ENCODE results near the gene CCNT1.

CCNT1 gene

DNA sequence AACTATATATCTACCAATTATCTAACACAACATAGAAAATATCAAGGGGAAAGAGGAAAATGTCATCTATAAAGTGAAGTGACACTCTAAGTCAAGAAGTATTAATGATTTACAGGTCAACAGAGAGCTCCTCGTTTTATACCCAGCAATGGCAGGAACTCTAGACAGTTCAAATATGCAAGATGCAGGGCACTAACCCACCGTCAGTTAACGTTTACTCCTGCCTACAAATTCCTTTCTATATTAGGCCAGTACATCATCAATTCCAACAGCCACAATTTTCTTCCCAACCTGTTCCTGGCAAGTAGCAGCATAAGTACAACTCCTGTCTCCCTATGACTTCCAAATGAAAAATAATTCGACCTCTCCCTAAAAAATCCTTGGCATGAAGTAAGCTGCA lies 25.5 kb downstream of the CCNT1 start:
- no peaks in the 10 kb centered on the region for H4K20me1 ChIP-seq (ENCODE audit: insufficient read depth)
- no peaks in the 10 kb centered on the region for H3K79me2 ChIP-seq (ENCODE audit: insufficient read depth, low read depth)
- H3K36me3 ChIP-seq (ENCODE audit: insufficient read depth), result peaks cover 18% of the 10 kb centered on the region; the same call in 1 of the 2 replicates

DNA sequence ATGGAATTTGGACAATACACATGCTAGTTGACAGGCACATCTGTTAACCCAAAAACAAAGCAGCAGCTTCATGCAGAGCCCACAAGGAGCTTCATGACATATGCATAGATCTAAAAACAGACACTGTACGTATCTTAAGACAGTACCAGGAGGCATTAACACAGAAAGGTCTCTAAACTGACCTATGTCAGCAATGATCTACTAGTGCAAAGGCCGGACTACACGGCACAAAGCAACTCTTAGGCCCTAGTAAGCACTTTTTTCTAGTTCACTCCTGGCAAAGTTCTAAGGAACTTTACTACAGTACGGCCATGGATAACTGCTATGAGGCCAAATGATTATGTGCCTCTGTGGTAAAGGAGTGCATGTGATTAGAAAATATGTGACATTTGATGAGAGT lies 26.1 kb downstream of the CCNT1 start:
- Histone ChIP-seq H4K20me1 (ENCODE audit: insufficient read depth) (no peaks in the 10 kb centered on the region), H3K4me3 (IDR thresholded peaks at IDR 0.05; ENCODE audit: insufficient read depth, low read depth, low read length) (no peak overlapping the region), H3K9ac (no peak overlapping the region), H3K27ac (no peak overlapping the region), H3K27me3 (ENCODE audit: insufficient read depth, low read depth) (no peaks in the 10 kb centered on the region), H2AFZ (ENCODE audit: low read depth) (no peak overlapping the region), H3K4me1 (ENCODE audit: low read depth, poor library complexity, severe bottlenecking) (no peaks in the 10 kb centered on the region), H3K4me2 (no peak overlapping the region), H3K79me2 (ENCODE audit: insufficient read depth, low read depth) (no peaks in the 10 kb centered on the region), H3K36me3 (ENCODE audit: insufficient read depth) (peaks cover 18% of the 10 kb centered on the region; the same call in 1 of the 2 replicates)
- no peak for TF ChIP-seq CTCF (conservative IDR thresholded peaks at IDR 0.05; ENCODE audit: low read depth, low read length)

More for the DNA sequence above, 25.5 kb downstream of the CCNT1 start:
- Histone ChIP-seq H3K27me3 (ENCODE audit: insufficient read depth, low read depth) (no peaks in the 10 kb centered on the region), H2AFZ (ENCODE audit: low read depth) (no peak overlapping the region), H3K9ac (no peak overlapping the region), H3K4me1 (ENCODE audit: low read depth, poor library complexity, severe bottlenecking) (no peaks in the 10 kb centered on the region), H3K27ac (no peak overlapping the region), H3K4me3 (IDR thresholded peaks at IDR 0.05; ENCODE audit: insufficient read depth, low read depth, low read length) (no peak overlapping the region), H3K4me2 (no peak overlapping the region)
- no peak for TF ChIP-seq CTCF (conservative IDR thresholded peaks at IDR 0.05; ENCODE audit: low read depth, low read length)

GRCh38 chr12:48688836-48689235 lies 27.7 kb downstream of the CCNT1 start:
- Histone ChIP-seq H3K4me1 (ENCODE audit: low read depth, poor library complexity, severe bottlenecking) (no peaks in the 10 kb centered on the region), H3K9ac (no peak overlapping the region), H3K4me2 (no peak overlapping the region), H3K36me3 (ENCODE audit: insufficient read depth) (peaks cover 7% of the 10 kb centered on the region; the same call in 1 of the 2 replicates), H3K4me3 (IDR thresholded peaks at IDR 0.05; ENCODE audit: insufficient read depth, low read depth, low read length) (no peak overlapping the region), H3K27ac (no peak overlapping the region), H3K27me3 (ENCODE audit: insufficient read depth, low read depth) (no peaks in the 10 kb centered on the region), H2AFZ (ENCODE audit: low read depth) (no peak overlapping the region), H3K79me2 (ENCODE audit: insufficient read depth, low read depth) (no peaks in the 10 kb centered on the region), H4K20me1 (ENCODE audit: insufficient read depth) (no peaks in the 10 kb centered on the region)
- no peak for TF ChIP-seq CTCF (conservative IDR thresholded peaks at IDR 0.05; ENCODE audit: low read depth, low read length)

DNA sequence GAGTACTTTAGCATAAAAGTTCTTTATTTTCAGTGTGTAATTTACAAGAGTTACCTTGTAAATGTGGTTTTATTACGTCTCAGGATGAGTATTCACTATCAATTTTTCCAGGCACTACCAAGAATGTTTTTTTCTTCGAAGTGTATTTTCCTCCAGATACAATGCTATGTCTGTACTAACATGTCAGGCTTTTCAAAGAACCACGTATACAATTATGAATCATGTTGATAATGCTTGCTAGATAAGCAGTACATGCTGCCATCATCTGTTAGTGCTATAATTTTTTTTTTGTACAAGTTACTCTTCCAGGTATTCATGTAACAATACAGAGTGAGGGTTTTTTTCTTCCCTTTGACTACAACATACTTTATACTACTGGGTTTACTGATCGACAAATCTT lies 28.9 kb downstream of the CCNT1 start:
- TF ChIP-seq CTCF (conservative IDR thresholded peaks at IDR 0.05; ENCODE audit: low read depth, low read length), result no peak

More for the DNA sequence above, 28.9 kb downstream of the CCNT1 start:
- Histone ChIP-seq H3K36me3 (ENCODE audit: insufficient read depth) (no peaks in the 10 kb centered on the region), H3K4me3 (IDR thresholded peaks at IDR 0.05; ENCODE audit: insufficient read depth, low read depth, low read length) (no peak overlapping the region), H3K27me3 (ENCODE audit: insufficient read depth, low read depth) (no peaks in the 10 kb centered on the region), H3K4me2 (no peak overlapping the region), H3K79me2 (ENCODE audit: insufficient read depth, low read depth) (no peaks in the 10 kb centered on the region), H3K27ac (no peak overlapping the region), H2AFZ (ENCODE audit: low read depth) (no peak overlapping the region), H3K9ac (no peak overlapping the region), H4K20me1 (ENCODE audit: insufficient read depth) (no peaks in the 10 kb centered on the region), H3K4me1 (ENCODE audit: low read depth, poor library complexity, severe bottlenecking) (peaks cover 6% of the 10 kb centered on the region)
